NOMO-1 treated with DMSO at 0.1 percent for 48 hours (cell line): ENCODE measurements around the gene ACP7.
"Not testable (repeated sequence)": the region's sequence is repeated elsewhere in the genome, so short reads cannot be mapped to it uniquely, and the experiment has no call there.

ENCODE experiments used
- DNase-seq: peaks from one replicate; lab custom pipeline; 2025; ENCODE audit not compliant: unreplicated experiment; lab: John Stamatoyannopoulos, UW

Gene ACP7

DNA sequence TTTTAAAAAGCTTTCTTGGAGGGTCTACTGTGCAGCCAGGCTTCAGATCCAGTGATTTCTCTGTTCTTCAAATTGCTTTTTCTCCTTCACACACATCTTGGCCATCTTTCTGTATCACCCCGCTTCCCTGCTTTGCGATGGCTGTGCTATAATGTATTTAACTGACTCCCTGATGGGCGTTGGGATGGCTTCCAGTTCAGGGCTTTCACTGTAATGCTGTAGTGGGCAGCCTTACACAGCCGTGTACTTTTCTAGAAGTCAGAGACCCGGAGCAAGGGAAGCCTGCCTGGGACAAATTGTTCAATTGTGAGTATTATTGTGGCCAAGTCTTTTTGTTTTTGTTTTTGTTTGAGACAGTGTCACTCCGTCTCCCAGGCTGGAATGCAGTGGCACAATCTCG lies 22.0 kb downstream of the ACP7 start:
- DNase-seq, result no peak

GRCh38 chr19:39109641-39110040 lies 25.5 kb downstream of the ACP7 start:
- DNase-seq, result no peak

- DNase-seq, result peak; percentile 10
Measured at GRCh38 chr19:39110263-39110967, 26.2 kb downstream of the ACP7 start.

DNA sequence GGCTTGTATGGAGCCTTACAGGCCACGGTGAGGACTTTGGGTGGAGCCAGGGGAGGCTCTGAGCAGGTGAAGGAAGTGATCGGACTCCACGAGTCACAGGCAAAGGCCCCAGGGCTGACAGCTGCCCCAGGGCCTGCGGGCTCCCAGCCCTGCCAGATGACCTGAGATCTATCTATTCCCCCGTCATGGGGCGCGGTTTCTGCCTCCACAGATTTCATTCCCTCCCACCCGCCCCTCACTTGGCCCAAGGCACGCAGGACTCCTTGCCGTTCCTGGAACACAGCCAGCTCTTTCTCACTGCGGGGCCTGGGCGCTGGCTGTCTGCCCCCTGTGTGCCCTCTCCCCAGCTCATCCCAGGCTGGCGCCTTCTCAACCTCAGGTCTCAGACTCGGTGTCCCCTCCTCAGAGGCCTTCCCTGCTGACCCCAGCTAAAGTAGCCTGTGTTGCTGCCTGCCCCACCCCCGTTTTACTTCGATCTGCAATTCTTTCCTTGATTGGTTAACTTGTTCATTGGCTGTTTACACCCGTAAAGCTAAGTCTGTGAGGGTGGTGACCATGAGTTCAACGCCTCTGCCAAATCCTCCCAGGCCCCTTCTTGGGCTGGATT lies 27.5 kb downstream of the ACP7 start:
- DNase-seq, result no peak

GRCh38 chr19:39112338-39112890 lies 28.2 kb downstream of the ACP7 start:
- DNase-seq, result no peak

GRCh38 chr19:39113199-39113598 lies 29.0 kb downstream of the ACP7 start:
- DNase-seq, result no peak

DNA sequence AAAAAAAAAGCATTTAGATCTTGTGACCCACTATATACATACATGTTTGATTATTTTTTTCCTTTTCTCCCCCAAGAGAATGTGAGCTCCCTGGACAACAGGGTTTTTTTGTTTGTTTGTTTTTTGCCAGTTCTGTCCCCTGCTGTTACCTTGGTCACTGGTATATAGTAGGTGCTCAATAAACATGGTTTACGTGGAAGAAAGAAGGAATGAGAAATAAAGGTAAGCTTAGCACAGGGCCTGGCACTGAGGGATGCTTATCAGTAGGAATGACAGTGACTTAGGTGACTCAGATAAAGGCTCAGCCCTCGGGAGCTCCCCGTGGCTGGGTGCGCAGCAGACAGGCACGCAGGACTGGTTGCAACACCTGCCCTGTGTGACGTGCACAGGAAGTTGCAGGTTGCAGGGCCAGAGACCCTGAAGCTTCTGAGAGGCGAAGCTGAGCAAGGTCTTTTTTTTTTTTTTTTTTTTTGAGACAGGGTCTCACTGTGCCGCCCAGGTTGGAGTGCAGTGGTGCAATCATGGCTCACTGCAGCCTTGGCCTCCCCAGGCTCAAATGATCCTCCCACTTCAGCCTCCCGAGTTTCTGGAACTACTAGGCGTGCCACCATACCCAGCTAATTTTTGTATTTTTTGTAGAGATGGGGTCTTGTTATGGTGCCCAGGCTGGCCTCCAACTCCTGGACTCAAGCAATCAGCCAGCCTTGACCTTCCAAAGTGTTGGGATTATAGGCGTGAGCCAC lies 31.1 kb downstream of the ACP7 start:
- DNase-seq, result no peak

DNA sequence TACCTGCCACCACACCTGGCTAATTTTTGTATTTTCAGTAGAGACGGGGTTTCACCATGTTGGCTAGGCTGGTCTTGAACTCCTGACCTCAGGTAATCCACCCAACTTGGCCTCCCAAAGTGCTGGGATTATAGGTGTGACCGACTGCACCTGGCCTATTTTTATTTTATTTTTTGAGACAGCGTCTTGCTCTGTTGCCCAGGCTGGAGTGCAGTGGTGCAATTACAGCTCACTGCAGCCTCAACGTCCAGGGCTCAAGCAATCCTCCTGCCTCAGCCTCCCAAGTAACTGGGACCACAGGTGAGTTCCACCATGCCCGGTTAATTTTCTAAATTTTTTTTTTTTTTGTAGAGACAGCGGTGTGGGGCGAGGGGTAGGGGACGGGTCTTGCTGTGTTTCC lies 32.9 kb downstream of the ACP7 start:
- not testable (repeated sequence) for DNase-seq

DNA sequence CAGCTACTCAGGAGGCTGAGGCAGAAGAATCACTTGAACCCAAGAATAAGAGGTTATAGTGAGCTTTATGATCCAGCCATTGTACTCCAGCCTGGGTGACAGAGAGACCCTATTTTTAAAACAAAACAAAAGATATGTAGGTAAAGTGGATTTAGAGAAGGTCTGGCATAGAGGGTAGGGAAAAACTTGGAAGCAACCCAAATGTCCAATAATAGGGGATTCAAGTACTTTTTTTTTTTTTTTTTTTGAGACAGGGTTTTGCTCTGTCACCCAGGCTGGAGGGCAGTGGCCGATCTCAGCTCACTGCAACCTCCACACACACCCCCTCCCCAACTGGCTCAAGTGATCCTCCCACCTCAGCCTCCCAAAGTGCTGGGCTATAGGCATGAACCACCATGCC lies 35.7 kb downstream of the ACP7 start:
- no peak for DNase-seq

- DNase-seq, result no peak
Measured at GRCh38 chr19:39122934-39123731, 39.0 kb downstream of the ACP7 start.

DNA sequence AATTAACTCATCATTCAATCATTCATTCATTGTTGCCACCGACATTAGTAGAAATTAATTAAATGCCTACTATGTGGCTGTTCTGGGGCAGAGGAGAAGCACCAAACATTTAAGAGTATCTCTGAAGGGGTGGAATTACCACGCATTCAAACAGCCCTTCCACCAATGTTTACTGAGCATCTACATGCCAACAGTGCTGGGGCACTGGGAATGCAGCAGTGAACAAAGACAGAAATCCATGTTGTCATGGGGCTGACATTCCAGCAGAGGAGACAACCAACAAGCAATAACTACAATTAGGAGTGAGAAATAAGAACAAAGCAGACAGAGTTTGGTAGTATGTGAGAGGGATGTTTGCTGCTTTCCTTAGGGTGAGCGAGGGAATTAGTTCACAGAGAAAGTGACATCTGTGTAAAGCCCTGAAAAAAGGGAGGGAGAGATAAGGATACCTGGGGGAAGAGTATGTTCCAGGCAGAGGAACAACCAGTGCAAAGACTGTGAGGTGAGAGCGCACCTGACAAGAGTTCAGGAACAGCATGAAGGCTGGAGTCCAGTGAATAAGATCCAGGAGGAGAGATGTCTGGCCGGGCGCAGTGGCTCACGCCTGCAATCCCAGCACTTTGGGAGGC lies 40.1 kb downstream of the ACP7 start:
- no peak for DNase-seq

DNA sequence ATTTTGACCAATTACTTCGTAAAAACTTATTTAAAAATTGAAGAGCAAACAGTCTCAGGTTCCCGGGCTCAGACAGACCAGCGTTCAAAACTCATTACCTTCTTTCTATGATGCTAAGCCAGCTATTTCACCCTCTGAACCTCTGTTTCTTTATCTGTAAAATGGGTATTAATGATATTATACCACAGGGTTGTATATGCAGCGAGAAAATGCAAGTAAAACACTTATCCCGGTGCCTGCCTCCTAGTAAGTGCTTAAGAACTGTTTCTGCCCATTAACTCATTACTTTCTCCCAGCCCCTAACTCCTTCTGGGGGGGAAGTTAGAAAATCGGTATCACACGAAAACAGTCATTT lies 41.0 kb downstream of the ACP7 start:
- no peak for DNase-seq

GRCh38 chr19:39125554-39126311 lies 41.6 kb downstream of the ACP7 start, which contains the start of gene PAK4:
PAK4 (plus strand) TSS chr19:39125786; CDS start chr19:39169554, 43,768 bp downstream.
- peak; percentile 97 for DNase-seq

DNA sequence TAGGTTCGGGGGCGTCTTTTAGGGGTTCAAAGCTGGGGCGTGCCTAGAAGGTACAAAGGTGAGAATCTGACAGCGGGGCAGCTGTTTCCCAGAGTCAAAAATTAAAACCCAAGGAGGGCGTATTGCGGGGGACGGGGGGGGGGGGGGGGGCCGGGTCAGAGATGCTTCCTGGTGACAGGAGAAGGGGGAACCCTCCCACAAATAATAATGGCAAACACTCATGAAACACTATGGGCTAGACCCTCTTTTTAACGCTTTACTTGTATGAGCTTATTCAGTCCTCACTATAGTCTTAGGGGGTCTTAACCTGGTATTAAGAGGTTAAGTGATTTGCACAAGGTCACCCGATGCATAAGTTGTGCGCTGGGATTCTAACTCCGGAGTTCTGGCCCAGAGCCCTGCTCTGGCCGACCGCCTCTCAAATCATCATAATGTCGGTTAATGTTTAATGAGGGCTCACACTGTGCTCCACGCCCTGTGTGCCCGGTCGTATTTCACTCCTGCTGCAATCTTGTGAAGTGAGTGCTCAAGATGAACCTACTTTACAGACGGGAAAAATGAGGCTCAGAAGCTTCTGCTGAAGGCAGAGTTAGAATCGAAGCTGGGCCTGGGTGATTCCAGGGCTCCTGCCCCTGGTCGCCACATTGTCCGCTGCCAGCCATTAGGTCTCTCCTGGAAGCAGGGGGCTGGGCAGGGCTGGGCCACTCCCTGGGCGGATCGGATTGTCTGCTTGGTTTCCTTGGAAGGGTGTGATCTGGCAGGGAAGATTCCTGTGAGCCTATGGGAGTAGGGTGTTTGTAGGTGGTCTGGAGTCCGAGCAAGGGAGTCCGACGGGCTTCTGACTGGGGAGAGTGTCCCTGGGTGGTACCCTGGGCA lies 42.4 kb downstream of the ACP7 start:
- peak; percentile 6 for DNase-seq

GRCh38 chr19:39127812-39128515 lies 43.8 kb downstream of the ACP7 start:
- DNase-seq, result no peak

GRCh38 chr19:39128516-39129079 lies 44.4 kb downstream of the ACP7 start:
- DNase-seq, result no peak

- no peak for DNase-seq
Measured at GRCh38 chr19:39129116-39129515, 44.9 kb downstream of the ACP7 start.
